ENCODE results near the gene IRGQ. TPM values are rescaled to one million over a fixed set of nuclear protein-coding genes. Genes with fewer than 3 reads are reported as not detected.

The IRGQ gene
- total and polyA plus RNA-seq, 8 donors: 4.3 to 14.7 (median 9.3) TPM

DNA sequence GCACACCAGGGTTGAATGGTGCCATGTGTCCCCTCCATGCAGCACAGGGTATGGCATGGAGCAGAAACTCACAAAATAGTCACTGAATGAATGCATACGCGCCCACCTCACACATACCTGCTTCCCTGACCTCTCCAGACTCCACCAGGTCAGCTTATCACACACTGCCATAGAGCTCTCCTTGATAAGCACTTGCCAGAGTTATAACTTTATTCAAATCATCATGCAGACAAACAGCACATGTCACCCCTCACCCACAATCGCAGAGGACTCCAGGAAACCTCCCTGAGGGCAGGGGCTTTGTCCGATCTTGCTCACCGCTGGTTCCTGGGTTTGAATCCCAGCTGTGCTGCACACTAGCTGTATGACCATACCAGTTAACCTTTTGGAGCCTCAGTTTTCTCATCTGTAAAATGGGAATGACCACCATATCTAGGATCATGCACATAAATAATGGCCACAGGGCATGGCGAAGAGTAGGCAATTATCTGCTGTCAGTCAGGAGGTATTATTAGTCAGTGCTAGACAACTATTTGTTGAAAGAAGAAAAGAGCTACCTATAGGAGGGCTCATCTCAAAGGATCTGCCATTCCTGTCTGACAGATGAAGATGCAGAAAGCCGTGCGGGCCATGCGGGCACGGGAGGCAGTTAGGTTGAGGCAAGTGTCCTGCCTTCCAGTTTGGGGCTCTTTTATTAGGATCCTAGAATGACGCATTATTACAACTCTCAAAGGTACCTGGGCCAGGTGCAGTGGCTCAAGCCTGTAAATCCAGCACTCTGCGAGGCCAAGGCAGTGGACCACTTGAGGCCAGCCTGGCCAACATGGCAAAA is 34.6 kb downstream of the IRGQ start:
- Histone ChIP-seq H3K27me3 (no peaks in the 10 kb centered on the region), H3K27ac (no peak overlapping the region), H3K36me3 (no peaks in the 10 kb centered on the region), H3K9me3 (no peaks in the 10 kb centered on the region), H3K4me3 (no peak overlapping the region), H3K4me1 (no peaks in the 10 kb centered on the region)
- TF ChIP-seq, protein P1, sequence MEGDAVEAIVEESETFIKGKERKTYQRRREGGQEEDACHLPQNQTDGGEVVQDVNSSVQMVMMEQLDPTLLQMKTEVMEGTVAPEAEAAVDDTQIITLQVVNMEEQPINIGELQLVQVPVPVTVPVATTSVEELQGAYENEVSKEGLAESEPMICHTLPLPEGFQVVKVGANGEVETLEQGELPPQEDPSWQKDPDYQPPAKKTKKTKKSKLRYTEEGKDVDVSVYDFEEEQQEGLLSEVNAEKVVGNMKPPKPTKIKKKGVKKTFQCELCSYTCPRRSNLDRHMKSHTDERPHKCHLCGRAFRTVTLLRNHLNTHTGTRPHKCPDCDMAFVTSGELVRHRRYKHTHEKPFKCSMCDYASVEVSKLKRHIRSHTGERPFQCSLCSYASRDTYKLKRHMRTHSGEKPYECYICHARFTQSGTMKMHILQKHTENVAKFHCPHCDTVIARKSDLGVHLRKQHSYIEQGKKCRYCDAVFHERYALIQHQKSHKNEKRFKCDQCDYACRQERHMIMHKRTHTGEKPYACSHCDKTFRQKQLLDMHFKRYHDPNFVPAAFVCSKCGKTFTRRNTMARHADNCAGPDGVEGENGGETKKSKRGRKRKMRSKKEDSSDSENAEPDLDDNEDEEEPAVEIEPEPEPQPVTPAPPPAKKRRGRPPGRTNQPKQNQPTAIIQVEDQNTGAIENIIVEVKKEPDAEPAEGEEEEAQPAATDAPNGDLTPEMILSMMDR (IDR thresholded peaks at IDR 0.05): no peak
- intact Hi-C loops (cut with DNase I): no loop called here
- ATAC-seq: no peak
- 91 to 92% methylated on average over 12 of the region's 12 CpGs for WGBS, 2 donors
- FAIRE-seq: no peak
- no peak for DNase-seq

DNA sequence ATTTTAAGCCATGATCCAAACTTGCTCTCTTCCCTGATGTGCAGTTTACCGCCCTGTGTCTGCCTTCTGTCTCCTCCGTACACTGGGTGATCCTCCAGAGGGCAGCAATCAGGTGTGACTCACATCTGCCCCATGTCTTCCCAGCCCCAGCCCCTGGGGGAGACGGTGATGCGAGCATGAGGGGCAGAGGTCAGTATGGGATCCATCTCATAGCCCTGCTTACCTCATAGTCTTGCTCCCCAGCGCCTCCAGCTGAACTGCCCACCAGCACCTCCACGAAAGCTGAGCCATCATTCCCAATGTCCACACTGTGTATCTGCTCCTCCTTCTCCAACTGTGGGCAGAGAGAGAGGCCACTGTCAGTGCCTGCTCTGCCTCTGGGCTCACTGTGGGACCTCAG is 35.2 kb downstream of the IRGQ start:
- ATAC-seq (no peak), DNase-seq (no peak), FAIRE-seq (no peak)
- H3K4me1 ChIP-seq: no peaks in the 10 kb centered on the region
- WGBS, 2 donors: 88 to 90% methylated on average over 6 of the region's 6 CpGs
- H3K27ac ChIP-seq: no peak overlapping the region
- H3K27me3 ChIP-seq: no peaks in the 10 kb centered on the region
- TF ChIP-seq, protein P1 (IDR thresholded peaks at IDR 0.05): no peak
- no peaks in the 10 kb centered on the region for H3K9me3 ChIP-seq
- H3K4me3 ChIP-seq: no peak overlapping the region
- no peaks in the 10 kb centered on the region for H3K36me3 ChIP-seq
- intact Hi-C loops (cut with DNase I): no loop called here

DNA sequence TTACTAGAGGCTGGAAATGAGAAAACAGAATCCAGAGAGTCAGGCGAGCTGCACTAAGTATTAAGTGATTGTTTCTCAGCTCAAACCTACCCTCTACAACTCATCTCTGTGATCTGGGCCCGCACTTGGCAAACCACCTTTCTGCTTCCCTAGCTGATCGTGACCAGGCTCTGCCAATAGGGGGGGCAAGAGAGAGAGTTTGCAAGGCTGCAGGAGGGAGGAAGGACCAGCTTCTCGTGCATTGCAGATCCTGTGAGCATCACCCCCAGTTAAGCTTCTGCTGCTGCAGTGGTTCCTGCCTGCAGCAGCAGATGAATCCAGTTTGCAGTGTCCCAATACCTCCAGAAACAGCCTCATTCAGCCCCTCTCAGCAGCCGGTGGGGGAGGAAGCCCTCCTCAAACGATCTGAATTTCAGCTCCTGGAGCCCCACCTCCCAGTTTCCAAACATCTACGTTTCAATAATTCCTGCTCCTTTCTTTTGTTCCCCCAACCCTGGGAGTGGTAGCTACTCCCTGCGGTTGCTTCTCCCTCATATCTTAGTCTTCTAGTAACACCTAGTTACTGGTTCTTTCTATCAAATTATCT is 40.7 kb downstream of the IRGQ start:
- FAIRE-seq: no peak
- peak; percentile 71 to 95 (median 88) for ATAC-seq
- peaks cover 0 to 18% (median 14%) of the 10 kb centered on the region in 3 donors for H3K36me3 ChIP-seq

DNA sequence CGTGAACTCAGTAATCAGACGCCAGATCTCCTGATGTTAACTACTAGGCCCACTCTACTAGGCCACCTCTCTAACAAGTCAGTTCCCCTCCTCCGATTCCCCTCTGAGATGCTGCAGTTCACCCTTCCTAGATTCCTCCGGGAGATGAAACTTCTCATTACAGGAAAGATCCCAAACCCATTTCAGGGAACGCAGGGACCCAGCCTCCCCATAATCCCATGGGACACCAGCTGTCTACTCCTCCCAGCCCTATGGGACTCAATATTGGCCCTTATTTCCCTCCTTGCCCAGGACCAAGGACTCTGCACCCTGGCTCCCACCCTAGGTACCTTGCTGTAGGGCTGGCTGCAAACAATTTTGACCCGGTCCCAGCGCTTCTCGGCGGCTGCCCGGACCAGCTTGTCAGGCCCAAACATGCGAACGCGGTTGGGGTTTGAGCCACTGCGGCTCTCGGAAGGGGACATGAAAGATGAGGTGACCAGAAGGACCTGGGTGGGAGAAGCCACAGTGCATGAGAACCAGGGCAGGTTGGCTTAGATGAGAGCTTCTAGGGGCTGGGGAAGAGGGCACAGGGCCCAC is 41.5 kb downstream of the IRGQ start:
- intact Hi-C loops (cut with DNase I): loop anchor here in 2 of 3 donors (5.0 to 10.0 kb wide), 2 partner anchors 90 to 108 kb away; no protein-coding TSS in a partner anchor
- Histone ChIP-seq H3K27ac (no peak overlapping the region), H3K36me3 (peaks cover 0 to 18% (median 14%) of the 10 kb centered on the region in 3 donors), H3K9me3 (no peaks in the 10 kb centered on the region), H3K27me3 (no peaks in the 10 kb centered on the region), H3K4me1 (no peaks in the 10 kb centered on the region), H3K4me3 (no peak overlapping the region)
- no peak for ATAC-seq
- no peak for DNase-seq
- TF ChIP-seq, protein P1 (IDR thresholded peaks at IDR 0.05): no peak
- 91 to 92% methylated on average over 15 of the region's 15 CpGs for WGBS, 2 donors
- FAIRE-seq: no peak

More for the DNA sequence above, 40.7 kb downstream of the IRGQ start:
- intact Hi-C loops (cut with DNase I): loop anchor here in 1 of 3 donors (10.0 kb wide), 1 partner anchor 90 kb away; no protein-coding TSS in a partner anchor
- H3K9me3 ChIP-seq: no peaks in the 10 kb centered on the region
- 41 to 42% methylated on average over 8 of the region's 8 CpGs for WGBS, 2 donors
- no peaks in the 10 kb centered on the region for H3K27me3 ChIP-seq
- no peak overlapping the region for H3K27ac ChIP-seq
- DNase-seq: peak in 5 of 6 donors; percentile 60 to 79 (median 70)
- TF ChIP-seq, protein P1 (IDR thresholded peaks at IDR 0.05): peak; percentile 29 to 63 (median 45)
- no peaks in the 10 kb centered on the region for H3K4me1 ChIP-seq
- H3K4me3 ChIP-seq: no peak overlapping the region

Data from pancreas (tissue), 10 donors.